Liver (tissue), 9 donors: ENCODE data around the gene CCDC33. TPM values are rescaled to one million over a fixed set of nuclear protein-coding genes. Genes with fewer than 3 reads are reported as not detected.

Experiments
- DNase-seq: peaks from one replicate; pipeline ENCODE4 v3.0.0-alpha.2; 2017; ENCODE audit warnings: low spot score
- H3K27ac ChIP-seq, 2 donors: one replicate each; pipeline ENCODE4 v1.7.0; 2013; ENCODE audit warnings: inconsistent platforms in 2 of 2, low read length in 2 of 2, control low read depth in 1 of 2, low read depth in 1 of 2, mild to moderate bottlenecking in 1 of 2
- H3K27me3 ChIP-seq, 4 donors: one replicate each; pipeline versions ENCODE4 v1.6.1 to v1.7.0; 2013; ENCODE audit warnings: low read length in 3 of 4, inconsistent platforms in 1 of 4, mild to moderate bottlenecking in 1 of 4, moderate library complexity in 1 of 4; ENCODE audit not compliant: control insufficient read depth in 4 of 4, insufficient read depth in 4 of 4
- H3K36me3 ChIP-seq, 4 donors: one replicate each; pipeline versions ENCODE4 v1.6.1 to v1.7.0; 2013; ENCODE audit warnings: low read length in 3 of 4, mild to moderate bottlenecking in 3 of 4, low read depth in 1 of 4, moderate library complexity in 1 of 4; ENCODE audit not compliant: control insufficient read depth in 4 of 4, insufficient read depth in 3 of 4
- H3K4me1 ChIP-seq, 4 donors: one replicate each; pipeline versions ENCODE4 v1.6.1 to v1.7.0; 2013; ENCODE audit warnings: low read length in 3 of 4, mild to moderate bottlenecking in 3 of 4, moderate library complexity in 1 of 4; ENCODE audit not compliant: control insufficient read depth in 4 of 4, insufficient read depth in 4 of 4
- H3K4me3 ChIP-seq, 3 donors: one replicate each; pipeline versions ENCODE4 v1.6.1 to v1.7.0; 2013; ENCODE audit warnings: low read length in 3 of 3, control low read depth in 1 of 3, low read depth in 1 of 3, mild to moderate bottlenecking in 1 of 3
- H3K9ac ChIP-seq, 2 donors: one replicate each; pipeline ENCODE4 v1.7.0; 2013; ENCODE audit warnings: low read length in 2 of 2, mild to moderate bottlenecking in 2 of 2, moderate library complexity in 2 of 2, control low read depth in 1 of 2, low read depth in 1 of 2
- H3K9me3 ChIP-seq, 4 donors: one replicate each; pipeline versions ENCODE4 v1.6.1 to v1.7.0; 2013; ENCODE audit warnings: low read length in 3 of 4; ENCODE audit not compliant: control insufficient read depth in 4 of 4
- ATF3 ChIP-seq: IDR thresholded peaks from 2 replicates; pipeline ENCODE4 v1.6.1; 2016; ENCODE audit warnings: antibody characterized with exemption
- CTCF ChIP-seq: fragments of 150-350 bp; IDR thresholded peaks from 2 replicates; pipeline ENCODE4 v1.5.1; 2017; ENCODE audit warnings: improper control_type of control experiment, low read depth, low read length; ENCODE audit not compliant: missing input control
- EGR1 ChIP-seq, 2 donors: IDR thresholded peaks; 2 replicates each; pipeline ENCODE4 v1.6.1; 2016 to 2018; ENCODE audit warnings: antibody characterized with exemption in 2 of 2, low read depth in 2 of 2
- FOXA1 ChIP-seq: IDR thresholded peaks from 2 replicates; pipeline ENCODE4 v1.6.1; 2016; ENCODE audit warnings: antibody characterized with exemption
- FOXA2 ChIP-seq: IDR thresholded peaks from 2 replicates; pipeline ENCODE4 v1.6.1; 2016; ENCODE audit warnings: antibody characterized with exemption
- GABPA ChIP-seq, 2 donors: IDR thresholded peaks in 1 of 2; conservative IDR thresholded peaks in 1 of 2; 2 replicates each; pipeline ENCODE4 v1.6.1; 2016; ENCODE audit warnings: antibody characterized with exemption in 2 of 2, mild to moderate bottlenecking in 1 of 2, moderate library complexity in 1 of 2
- HNF4A ChIP-seq, 2 donors: conservative IDR thresholded peaks; 2 replicates each; pipeline ENCODE4 v1.6.1; 2016; ENCODE audit warnings: antibody characterized with exemption in 2 of 2, mild to moderate bottlenecking in 2 of 2
- HNF4G ChIP-seq: IDR thresholded peaks from 2 replicates; pipeline ENCODE4 v1.6.1; 2016; ENCODE audit warnings: antibody characterized with exemption
- MAX ChIP-seq: IDR thresholded peaks from 2 replicates; pipeline ENCODE4 v1.6.1; 2016; ENCODE audit warnings: antibody characterized with exemption
- NR2F2 ChIP-seq: IDR thresholded peaks from 2 replicates; pipeline ENCODE4 v1.6.1; 2016; ENCODE audit warnings: antibody characterized with exemption
- RAD21 ChIP-seq, 2 donors: IDR thresholded peaks; 2 replicates each; pipeline ENCODE4 v1.6.1; 2016; ENCODE audit warnings: antibody characterized with exemption in 2 of 2, mild to moderate bottlenecking in 2 of 2
- REST ChIP-seq: IDR thresholded peaks from 2 replicates; pipeline ENCODE4 v1.6.1; 2016; ENCODE audit warnings: antibody characterized with exemption, mild to moderate bottlenecking
- RXRA ChIP-seq, 2 donors: IDR thresholded peaks; 2 replicates each; pipeline ENCODE4 v1.6.1; 2017 to 2018; ENCODE audit warnings: antibody characterized with exemption in 2 of 2, mild to moderate bottlenecking in 1 of 2
- SP1 ChIP-seq: IDR thresholded peaks from 2 replicates; pipeline ENCODE4 v1.6.1; 2018; ENCODE audit warnings: antibody characterized with exemption, mild to moderate bottlenecking
- TAF1 ChIP-seq: conservative IDR thresholded peaks from 2 replicates; pipeline ENCODE4 v1.6.1; 2016; ENCODE audit warnings: antibody characterized with exemption, mild to moderate bottlenecking
- YY1 ChIP-seq: IDR thresholded peaks from 2 replicates; pipeline ENCODE4 v1.6.1; 2016; ENCODE audit warnings: antibody characterized with exemption, mild to moderate bottlenecking
- WGBS: extraction: QIAGEN DNeasy Blood & Tissue Kit; methylation state at CpG from one replicate; pipeline ENCODE4 v1.1.7; 2013; 5-methylcytosine and 5-hydroxymethylcytosine counted together
- polyA plus RNA-seq, 2 donors: library from polyadenylated mRNA; stranded (reverse) in 1 of 2; unstranded in 1 of 2; fragments of 200-250 nt in 1 of 2; fragments of >200 nt in 1 of 2; fragmentation: Nextera tagmentation in 1 of 2; extraction: Ambion mirVana in 1 of 2; gene quantifications; one replicate each; pipeline versions ENCODE4 v1.2.1 to v1.2.3, GENCODE V29; 2013 to 2015
- total RNA-seq, 2 donors: library from RNA; depleted of rRNA; stranded (reverse); fragments of >200 nt; gene quantifications; one replicate each; pipeline ENCODE4 v1.2.3, GENCODE V29; 2014
- donor health status: healthy.
- donor health status: healthy.
- donor health status: healthy.
- donor health status: healthy.
- donor health status: healthy.

CCDC33 gene
- total and polyA plus RNA-seq, 4 donors, result not detected

GRCh38 chr15:74213858-74214284 is 22.3 kb upstream of the CCDC33 start:
- 77% methylated on average over 7 of the region's 7 CpGs for WGBS

GRCh38 chr15:74214324-74215021 is 21.7 kb upstream of the CCDC33 start:
- no peak overlapping the region for H3K4me3 ChIP-seq
- no peak for DNase-seq
- H3K27me3 ChIP-seq, result peaks cover 0 to 3% (median 0%) of the 10 kb centered on the region in 4 donors
- no peaks in the 10 kb centered on the region for H3K4me1 ChIP-seq
- H3K9ac ChIP-seq, result no peak overlapping the region
- no peaks in the 10 kb centered on the region for H3K9me3 ChIP-seq
- no peak overlapping the region for H3K27ac ChIP-seq
- no peaks in the 10 kb centered on the region for H3K36me3 ChIP-seq
- 79% methylated on average over 6 of the region's 6 CpGs for WGBS
- TF ChIP-seq FOXA2 (no peak), REST (no peak), YY1 (no peak), SP1 (no peak), FOXA1 (no peak), RAD21 (IDR thresholded peaks at IDR 0.05) (no peak), ATF3 (no peak), TAF1 (no peak), RXRA (IDR thresholded peaks at IDR 0.05) (no peak), GABPA (IDR thresholded peaks at IDR 0.05 in 1 of 2, conservative IDR thresholded peaks at IDR 0.05 in 1 of 2) (no peak), NR2F2 (no peak), HNF4A (conservative IDR thresholded peaks at IDR 0.05) (no peak), CTCF (no peak), MAX (no peak), HNF4G (no peak)

More at GRCh38 chr15:74213858-74214284, 22.3 kb upstream of the CCDC33 start:
- no peak overlapping the region for H3K9ac ChIP-seq
- no peak overlapping the region for H3K27ac ChIP-seq
- H3K9me3 ChIP-seq, result no peaks in the 10 kb centered on the region
- no peaks in the 10 kb centered on the region for H3K4me1 ChIP-seq
- no peak for DNase-seq
- no peak overlapping the region for H3K4me3 ChIP-seq
- TF ChIP-seq TAF1 (no peak), GABPA (IDR thresholded peaks at IDR 0.05 in 1 of 2, conservative IDR thresholded peaks at IDR 0.05 in 1 of 2) (no peak), EGR1 (IDR thresholded peaks at IDR 0.05; ENCODE audit: low read depth in 2 of 2) (no peak), CTCF (no peak), RXRA (IDR thresholded peaks at IDR 0.05) (no peak), MAX (no peak), ATF3 (no peak), NR2F2 (no peak), YY1 (no peak), FOXA2 (no peak), SP1 (no peak), HNF4A (conservative IDR thresholded peaks at IDR 0.05) (no peak)
- no peaks in the 10 kb centered on the region for H3K36me3 ChIP-seq
- peaks cover 0 to 3% (median 0%) of the 10 kb centered on the region in 4 donors for H3K27me3 ChIP-seq
